Vagina (tissue), 2 donors: ENCODE measurements around the gene ADGRV1. TPM values are rescaled to one million over a fixed set of nuclear protein-coding genes. Genes with fewer than 3 reads are reported as not detected.

Source experiments
- DNase-seq, 2 donors: peaks; one replicate each; pipeline ENCODE4 v3.0.0-alpha.2; 2017; ENCODE audit errors: extremely low spot score in 2 of 2
- H3K27ac ChIP-seq: fragments of 200-600 bp; sonication (generic); one replicate; pipeline ENCODE4 v1.5.1; 2019
- H3K27me3 ChIP-seq: fragments of 200-600 bp; sonication (generic); one replicate; pipeline ENCODE4 v1.5.1; 2019
- H3K36me3 ChIP-seq, 2 donors: fragments of 200-600 bp; sonication (generic); one replicate each; pipeline ENCODE4 v1.5.1; 2017 to 2019
- H3K4me1 ChIP-seq: fragments of 200-600 bp; sonication (generic); one replicate; pipeline ENCODE4 v1.5.1; 2019
- H3K4me3 ChIP-seq, 2 donors: fragments of 200-600 bp; sonication (generic); 1 replicate in 1 of 2; 2 replicates in 1 of 2; pipeline ENCODE4 v1.5.1; 2016 to 2019
- H3K9me3 ChIP-seq: fragments of 200-600 bp; sonication (generic); one replicate; pipeline ENCODE4 v1.5.1; 2019
- CTCF ChIP-seq, 3 experiments: fragments of 450-650 bp in 2 of 3; fragments of 200-600 bp in 1 of 3; sonication (generic) in 1 of 3; IDR thresholded peaks; one replicate each; pipeline ENCODE4 v1.5.1; 2017 to 2019; ENCODE audit warnings: antibody characterized with exemption in 3 of 3, mild to moderate bottlenecking in 2 of 3, moderate library complexity in 2 of 3
- POLR2A ChIP-seq, 2 donors: fragments of 450-650 bp; IDR thresholded peaks; one replicate each; pipeline ENCODE4 v1.6.1; 2017; ENCODE audit warnings: antibody characterized with exemption in 2 of 2, mild to moderate bottlenecking in 2 of 2, moderate library complexity in 2 of 2
- POLR2AphosphoS5 ChIP-seq, 2 donors: sonication (generic); formaldehyde crosslinking; IDR thresholded peaks; one replicate each; pipeline ENCODE4 v1.9.0; 2017; ENCODE audit warnings: antibody characterized with exemption in 2 of 2, mild to moderate bottlenecking in 2 of 2, low read depth in 1 of 2; ENCODE audit not compliant: insufficient read depth in 1 of 2
- intact Hi-C: fragments of 100-400 bp; cut with DNase I; formaldehyde crosslinking; loops from one replicate; pipeline ENCODE4 v1.15.1; 2023
- total RNA-seq: library from RNA; depleted of rRNA; stranded (reverse); fragments of >200 nt; gene quantifications from one replicate; pipeline ENCODE4 v1.2.3, GENCODE V29; 2016

The ADGRV1 gene
- total RNA-seq, 1 donor from 2014 or later, result 10.6 TPM

- H3K4me3 ChIP-seq, result peak overlapping the region; percentile 91 to 96
- intact Hi-C loops, result loop anchor here (5.0 to 10.0 kb wide), 2 partner anchors 59 to 116 kb away; partner anchors contain the start of genes MBLAC2 and POLR3G
These were observed 27.7 kb upstream of the ADGRV1 start for GRCh38 chr5:90530736-90531487.

GRCh38 chr5:90533794-90534193 lies 24.8 kb upstream of the ADGRV1 start:
- no peak for DNase-seq
- TF ChIP-seq POLR2AphosphoS5 (IDR thresholded peaks at IDR 0.05; ENCODE audit: insufficient read depth in 1 of 2, low read depth in 1 of 2) (no peak), CTCF (IDR thresholded peaks at IDR 0.05) (no peak), POLR2A (IDR thresholded peaks at IDR 0.05) (no peak)
- Histone ChIP-seq H3K4me3 (no peak overlapping the region), H3K4me1 (peaks cover 7% of the 10 kb centered on the region), H3K27ac (no peak overlapping the region), H3K9me3 (no peaks in the 10 kb centered on the region), H3K27me3 (no peaks in the 10 kb centered on the region), H3K36me3 (no peaks in the 10 kb centered on the region)
- intact Hi-C loops, result loop anchor here (5.0 to 10.0 kb wide), 2 partner anchors 61 to 119 kb away; partner anchors contain the start of genes MBLAC2 and POLR3G

More at GRCh38 chr5:90530736-90531487, 27.7 kb upstream of the ADGRV1 start:
- Histone ChIP-seq H3K36me3 (no peaks in the 10 kb centered on the region), H3K27ac (no peak overlapping the region), H3K4me1 (peaks cover 29% of the 10 kb centered on the region), H3K9me3 (no peaks in the 10 kb centered on the region), H3K27me3 (no peaks in the 10 kb centered on the region)
- DNase-seq, result no peak
- TF ChIP-seq POLR2AphosphoS5 (IDR thresholded peaks at IDR 0.05; ENCODE audit: insufficient read depth in 1 of 2, low read depth in 1 of 2), result no peak
- no peak for TF ChIP-seq CTCF (IDR thresholded peaks at IDR 0.05)
- TF ChIP-seq POLR2A (IDR thresholded peaks at IDR 0.05), result no peak

- DNase-seq, result no peak
- H3K27ac ChIP-seq, result no peak overlapping the region
- no peaks in the 10 kb centered on the region for H3K36me3 ChIP-seq
- TF ChIP-seq POLR2A (IDR thresholded peaks at IDR 0.05), result no peak
- no peak for TF ChIP-seq CTCF (IDR thresholded peaks at IDR 0.05)
- no peak for TF ChIP-seq POLR2AphosphoS5 (IDR thresholded peaks at IDR 0.05; ENCODE audit: insufficient read depth in 1 of 2, low read depth in 1 of 2)
- no peaks in the 10 kb centered on the region for H3K27me3 ChIP-seq
- intact Hi-C loops, result loop anchor here (5.0 to 10.0 kb wide), 2 partner anchors 63 to 120 kb away; partner anchors contain the start of genes MBLAC2 and POLR3G
- H3K9me3 ChIP-seq, result no peaks in the 10 kb centered on the region
- no peak overlapping the region for H3K4me3 ChIP-seq
- H3K4me1 ChIP-seq, result peaks cover 7% of the 10 kb centered on the region
These were observed 23.7 kb upstream of the ADGRV1 start for GRCh38 chr5:90534922-90535321.

- Histone ChIP-seq H3K9me3 (no peaks in the 10 kb centered on the region), H3K27me3 (no peaks in the 10 kb centered on the region), H3K4me3 (no peak overlapping the region), H3K36me3 (no peaks in the 10 kb centered on the region), H3K27ac (no peak overlapping the region), H3K4me1 (no peaks in the 10 kb centered on the region)
- no peak for DNase-seq
- intact Hi-C loops, result no loop called here
- TF ChIP-seq POLR2A (IDR thresholded peaks at IDR 0.05) (no peak), CTCF (IDR thresholded peaks at IDR 0.05) (no peak), POLR2AphosphoS5 (IDR thresholded peaks at IDR 0.05; ENCODE audit: insufficient read depth in 1 of 2, low read depth in 1 of 2) (no peak)
These were observed 15.6 kb upstream of the ADGRV1 start for GRCh38 chr5:90542827-90543519.
